ENCODE measurements around the gene CNTN1.
"Not testable (repeated sequence)": the region's sequence is repeated elsewhere in the genome, so short reads cannot be mapped to it uniquely, and the experiment has no call there.

The CNTN1 gene

DNA sequence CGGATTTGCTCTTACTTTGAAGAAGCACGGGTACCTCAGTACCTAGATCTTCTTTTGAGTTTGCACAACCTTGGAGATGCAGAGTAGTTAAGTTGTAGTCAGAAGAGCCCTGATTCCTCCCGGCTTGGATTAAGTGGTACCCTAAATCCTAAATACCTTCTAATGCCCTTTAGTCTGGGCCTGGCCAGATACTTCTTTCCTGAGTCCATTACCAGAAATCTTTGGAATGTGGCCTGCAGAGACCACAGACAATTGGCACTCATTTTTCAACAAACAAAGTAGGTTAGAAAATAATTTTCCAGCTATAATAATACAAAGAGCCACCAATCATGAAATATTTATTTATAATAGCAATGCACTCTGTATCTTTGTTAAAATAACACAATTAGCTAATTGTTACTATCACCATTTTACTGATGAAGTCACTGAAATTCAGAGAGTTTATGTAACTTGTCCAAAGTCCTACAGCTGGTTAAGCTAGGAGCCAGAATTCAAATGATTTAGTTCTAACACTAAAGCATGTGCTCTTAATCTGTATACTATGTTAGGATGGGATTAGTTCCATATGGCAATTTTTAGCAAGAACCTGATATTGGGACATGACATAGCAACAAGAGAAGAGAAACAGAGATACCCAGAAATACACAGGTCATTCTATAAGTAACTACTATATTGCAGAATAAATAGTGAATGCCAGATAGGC is 363.8 kb downstream of the CNTN1 start:
- no peak for DNase-seq

DNA sequence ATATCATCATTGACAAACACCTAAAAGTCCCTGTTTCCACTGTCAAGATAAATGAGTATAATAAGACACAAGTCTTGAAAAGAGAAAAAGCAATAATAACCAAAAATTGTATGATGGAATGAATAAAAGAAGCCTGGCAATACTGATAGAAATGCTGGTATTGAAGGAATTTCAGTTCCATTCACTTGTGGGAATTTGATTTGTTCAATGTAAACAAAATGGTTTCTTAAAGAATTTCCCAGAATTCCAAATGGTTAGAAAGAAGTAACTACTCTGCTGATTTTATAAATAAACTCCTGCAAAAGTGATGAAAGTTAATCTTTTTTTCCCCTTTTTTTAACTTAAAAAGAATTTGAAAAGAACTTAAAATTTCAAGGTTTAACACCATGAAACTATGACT is 366.0 kb downstream of the CNTN1 start:
- no peak for DNase-seq

DNA sequence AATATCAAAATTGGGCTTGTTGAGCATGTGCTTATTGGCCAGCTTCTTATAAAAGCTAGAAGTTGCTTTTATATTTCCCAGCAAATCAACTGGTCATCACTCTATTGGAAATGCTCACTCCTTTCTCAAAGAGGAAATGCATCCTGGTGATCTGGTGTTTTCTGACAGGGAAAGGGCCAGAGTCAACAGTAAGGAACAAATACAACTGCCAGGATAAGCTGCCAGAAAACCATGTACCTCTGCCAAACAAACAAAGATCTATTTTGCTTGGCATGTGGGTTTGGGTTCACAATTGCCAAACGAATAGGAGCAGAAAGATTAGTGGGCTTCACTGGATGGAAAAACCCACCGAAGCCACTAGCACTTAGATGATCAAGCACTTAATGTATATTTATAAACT is 369.0 kb downstream of the CNTN1 start:
- no peak for DNase-seq

DNA sequence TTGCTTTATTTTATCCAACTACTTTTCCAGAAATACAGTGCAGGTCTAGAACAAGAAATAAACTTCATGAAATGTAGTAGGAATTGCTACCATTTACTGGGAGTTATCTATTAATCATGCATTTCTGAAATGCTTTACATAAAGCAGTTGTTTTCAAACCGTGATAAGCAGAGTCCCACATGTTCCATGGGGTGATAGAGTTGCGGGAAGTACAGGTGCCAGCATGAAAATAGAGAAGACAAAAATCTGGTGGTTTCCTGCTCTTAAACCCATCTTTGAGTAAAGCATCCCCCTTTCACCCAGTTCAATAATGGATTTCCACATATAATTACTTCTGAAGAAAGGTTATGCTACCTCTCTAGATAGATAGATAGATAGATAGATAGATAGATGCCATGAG is 372.2 kb downstream of the CNTN1 start:
- DNase-seq: no peak

DNA sequence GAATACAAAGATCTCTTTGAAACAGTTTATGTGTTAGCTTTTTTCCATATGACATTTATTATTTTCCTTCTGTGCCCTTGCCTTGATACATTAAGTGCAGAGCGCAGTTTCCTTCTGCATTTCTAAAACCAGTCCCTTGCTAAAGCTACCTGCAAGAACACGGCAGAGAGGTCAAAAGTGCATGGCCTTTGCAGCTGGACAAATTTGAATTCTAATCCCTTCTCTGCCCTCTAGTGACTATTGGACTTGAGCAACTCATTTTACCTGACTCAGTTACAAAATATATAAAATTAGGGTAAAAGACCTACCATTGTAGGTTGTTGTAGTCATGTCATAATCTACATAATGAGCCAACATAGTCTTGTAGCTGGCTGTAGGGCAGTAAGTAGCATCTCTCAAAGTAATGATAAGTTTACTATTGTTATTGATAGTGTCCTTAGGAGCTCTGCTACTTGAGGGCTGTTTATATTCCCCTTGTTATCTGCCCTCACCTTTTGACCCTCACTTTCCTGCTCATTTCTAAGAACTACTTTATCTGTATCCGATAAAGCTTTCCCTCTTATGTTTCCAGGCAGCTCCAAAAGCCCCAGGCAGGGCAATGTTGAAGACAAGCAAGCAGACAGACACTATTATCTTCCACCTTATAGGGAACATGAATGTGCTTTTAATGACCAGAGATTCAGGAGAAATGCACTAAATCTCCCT is 375.9 kb downstream of the CNTN1 start:
- no peak for DNase-seq

DNA sequence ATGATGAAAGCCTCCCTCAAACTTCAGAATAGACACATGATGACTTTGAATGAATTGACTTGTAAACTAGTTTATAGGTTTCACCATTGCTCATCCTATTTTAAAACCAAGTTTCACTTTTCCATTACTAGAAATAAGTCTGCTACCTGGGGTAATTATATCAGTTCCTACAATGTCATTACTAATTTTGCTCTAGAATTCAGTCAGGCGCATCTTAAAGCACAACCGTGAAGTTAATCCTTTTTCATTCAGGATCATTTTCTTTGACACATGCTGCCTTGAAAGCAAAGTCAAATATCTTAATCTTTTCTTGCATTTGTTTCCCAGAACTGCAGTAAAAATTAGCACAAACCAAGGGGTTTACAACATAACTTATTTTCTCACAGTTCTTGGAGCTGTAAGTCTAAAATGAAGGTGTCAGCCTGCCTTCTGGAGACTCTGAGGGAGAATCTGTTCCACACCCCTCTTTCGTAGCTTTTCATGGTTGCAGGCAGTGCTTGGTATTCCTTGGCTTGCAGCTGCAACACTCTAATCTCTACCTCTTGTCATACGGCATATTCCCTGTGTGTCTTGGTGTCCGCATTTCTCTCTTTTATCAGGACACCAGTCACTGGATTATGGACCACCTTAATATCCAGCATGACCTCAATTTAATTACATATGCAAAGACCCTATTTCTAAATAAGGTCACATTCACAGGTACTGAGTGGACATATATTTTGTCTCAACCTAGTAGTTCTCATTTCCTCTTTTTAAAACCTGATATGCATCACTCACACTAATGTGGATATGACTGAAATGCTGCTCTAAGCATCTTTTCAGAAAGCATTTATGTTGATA is 381.6 kb downstream of the CNTN1 start:
- no peak for DNase-seq

DNA sequence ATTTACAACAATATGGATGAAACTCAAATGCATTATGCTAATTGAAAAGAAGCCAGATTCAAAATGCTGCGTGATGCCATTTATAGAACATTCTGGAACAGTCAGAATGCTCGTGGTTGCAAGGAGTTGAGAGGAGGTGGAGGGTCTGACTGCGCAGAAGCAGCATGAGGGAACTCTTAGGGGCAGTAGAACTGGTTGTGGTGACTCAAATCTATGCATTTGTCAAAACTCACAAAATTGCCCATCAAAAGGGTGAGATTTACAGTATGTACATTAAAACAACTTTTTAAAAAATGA is 382.2 kb downstream of the CNTN1 start:
- DNase-seq: no peak

DNA sequence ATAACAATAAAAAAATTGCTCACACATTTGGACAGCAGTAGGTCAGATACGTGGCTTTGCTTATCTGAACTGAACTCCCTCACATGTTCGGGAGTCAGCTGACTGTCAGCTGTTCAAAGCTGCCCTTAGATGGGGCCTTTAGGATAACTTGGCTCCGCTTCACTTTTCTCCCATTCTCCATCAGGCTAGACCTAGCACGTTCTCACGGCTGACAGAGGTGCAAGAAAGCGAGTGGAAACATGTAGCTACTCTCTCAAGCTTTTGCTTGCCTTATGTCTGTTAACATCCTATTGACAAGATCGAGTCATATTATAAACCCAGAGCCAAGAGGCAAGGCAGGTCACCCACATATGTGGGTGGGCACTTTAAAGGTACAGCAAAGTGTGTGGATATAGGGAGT is 383.9 kb downstream of the CNTN1 start:
- DNase-seq: no peak

DNA sequence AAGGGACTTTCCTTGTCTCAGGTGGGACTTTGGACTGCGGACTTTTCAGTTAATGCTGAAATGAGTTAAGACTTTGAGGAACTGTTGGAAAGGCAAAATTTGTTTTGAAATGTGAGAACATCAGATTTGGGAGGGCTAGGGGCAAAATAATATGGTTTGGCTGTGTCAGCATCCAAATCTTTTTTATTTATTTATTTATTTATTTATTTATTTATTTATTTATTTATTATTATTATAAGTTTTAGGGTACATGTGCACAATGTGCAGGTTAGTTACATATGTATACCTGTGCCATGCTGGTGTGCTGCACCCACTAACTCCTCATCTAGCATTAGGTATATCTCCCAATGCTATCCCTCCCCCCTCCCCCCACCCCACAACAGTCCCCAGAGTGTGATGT is 389.0 kb downstream of the CNTN1 start:
- not testable (repeated sequence) for DNase-seq

DNA sequence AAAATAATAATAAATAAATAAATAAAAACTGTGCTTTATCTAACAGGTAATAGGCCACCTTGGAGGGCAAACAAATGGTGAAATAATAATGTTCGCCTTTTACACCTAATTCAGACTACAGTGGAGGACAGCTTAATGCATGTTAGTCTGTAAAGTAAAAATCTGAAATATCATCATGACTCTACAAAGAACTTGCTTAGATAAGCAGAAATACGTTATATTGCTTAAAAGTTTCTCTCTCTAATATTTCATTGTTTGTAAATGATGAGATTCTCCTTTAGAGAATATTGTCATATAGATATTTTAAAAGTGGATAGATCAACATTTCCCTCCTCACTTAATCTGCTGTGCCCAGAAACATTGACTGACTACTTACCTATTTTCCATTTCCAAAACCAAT is 397.2 kb downstream of the CNTN1 start:
- no peak for DNase-seq

DNA sequence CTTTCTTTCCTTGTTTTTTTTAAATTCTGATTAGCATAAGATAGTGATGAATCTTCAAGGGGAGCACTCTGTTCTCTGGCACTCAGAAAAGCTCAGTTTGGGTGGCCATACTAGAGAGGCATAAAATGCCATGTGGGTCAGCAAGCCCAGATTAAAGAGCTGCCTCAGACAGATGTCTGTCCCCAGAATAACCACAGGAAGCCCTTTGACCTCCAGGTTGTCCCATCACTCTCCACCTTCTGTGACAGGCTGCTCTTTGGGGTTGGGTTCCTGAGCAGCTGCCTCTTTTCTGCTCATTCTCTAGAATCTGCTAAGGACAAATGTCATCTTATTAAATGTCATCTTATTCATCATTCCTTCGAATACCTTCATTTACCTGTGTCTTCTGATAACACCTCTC is 399.9 kb downstream of the CNTN1 start:
- DNase-seq: no peak

DNA sequence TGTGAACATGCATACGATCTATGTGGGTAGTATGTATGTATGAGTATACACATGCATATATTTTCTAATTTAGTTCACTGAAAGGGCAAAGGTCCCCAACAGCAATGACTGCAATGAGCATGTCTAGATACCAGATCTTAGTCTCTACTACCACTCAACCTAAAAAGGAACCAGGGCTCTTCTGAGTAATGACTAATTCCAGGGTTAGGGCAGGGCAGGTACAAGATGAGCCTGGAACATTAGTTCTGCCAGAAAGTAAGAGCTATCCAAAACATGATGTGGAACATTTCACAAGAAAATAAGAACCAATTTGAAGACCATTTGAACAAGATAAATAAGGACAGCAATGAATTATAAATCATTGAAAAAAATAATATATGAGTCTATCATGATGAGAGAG is 404.6 kb downstream of the CNTN1 start:
- DNase-seq: no peak

DNA sequence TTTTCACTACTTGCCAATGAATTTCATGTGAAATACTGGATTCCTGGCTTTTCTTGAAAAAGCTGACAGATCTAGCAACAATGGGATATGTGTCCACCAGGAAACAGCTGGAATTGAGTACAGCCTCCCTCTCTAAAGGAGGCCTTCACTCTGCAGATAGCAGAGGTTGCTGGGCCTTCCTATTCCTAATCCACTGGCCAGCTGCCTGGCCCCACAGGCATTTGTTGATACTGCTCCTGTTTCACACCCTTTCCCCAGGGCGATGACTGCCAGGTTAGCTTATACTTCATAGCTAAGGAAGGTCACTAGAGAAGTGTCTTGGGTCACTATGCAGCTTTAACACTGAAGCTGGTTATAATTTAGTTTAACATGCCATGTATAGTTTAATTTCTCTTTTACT is 408.3 kb downstream of the CNTN1 start:
- DNase-seq: no peak

DNA sequence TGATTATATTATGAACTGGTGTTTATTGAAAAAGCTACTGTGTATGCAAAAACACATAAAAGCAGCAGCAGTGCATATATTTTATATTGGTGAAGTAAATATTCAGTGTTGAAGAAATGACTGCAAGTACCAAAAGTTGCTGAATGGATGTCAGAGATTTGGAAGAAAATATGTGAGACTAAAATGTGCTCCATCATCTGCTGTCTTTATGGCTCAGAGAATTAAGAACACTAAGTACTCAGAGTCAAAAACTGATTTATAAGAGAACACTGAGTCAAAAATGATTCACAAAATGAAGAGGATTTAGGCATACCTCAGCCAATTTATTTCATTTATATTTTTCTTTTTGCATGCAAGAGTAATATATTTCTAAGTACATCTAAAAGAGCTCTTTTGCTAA is 409.6 kb downstream of the CNTN1 start:
- no peak for DNase-seq

DNA sequence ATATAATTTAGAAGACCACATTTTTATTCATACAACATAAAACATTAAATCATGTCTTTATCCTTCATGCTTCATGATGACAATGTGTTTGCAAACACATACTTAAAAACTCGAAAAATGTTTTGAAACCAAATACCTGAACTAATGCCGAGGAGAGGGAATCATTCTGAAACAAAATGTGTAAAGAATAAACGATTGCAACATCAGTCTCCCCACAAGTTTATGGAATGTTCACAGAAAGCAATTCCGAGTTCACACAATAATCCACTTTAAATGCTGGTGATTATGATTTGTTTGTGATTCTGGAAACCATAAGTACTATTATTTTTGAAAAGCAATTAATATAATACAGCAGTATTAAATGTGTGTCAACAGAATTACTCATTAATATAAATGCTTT is 411.4 kb downstream of the CNTN1 start:
- no peak for DNase-seq

DNA sequence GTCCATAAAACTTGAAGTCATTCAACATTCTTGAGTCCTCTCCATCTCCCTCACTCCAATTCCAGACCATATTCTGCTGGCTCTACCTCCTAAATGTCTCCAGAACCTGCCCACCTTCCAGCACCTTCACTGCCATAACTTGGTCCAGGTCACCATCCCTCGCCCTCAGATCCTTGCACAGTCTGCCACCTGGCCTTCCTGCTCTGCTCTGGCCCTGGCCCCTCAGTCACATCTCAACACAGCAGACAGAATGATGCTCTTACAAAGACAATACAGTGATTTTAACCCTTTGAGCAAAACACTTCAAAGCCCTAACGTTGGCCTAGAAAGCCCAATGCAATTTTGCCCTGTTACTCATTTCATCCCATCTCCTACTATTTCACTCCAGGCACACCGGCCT is 414.1 kb downstream of the CNTN1 start:
- no peak for DNase-seq

DNA sequence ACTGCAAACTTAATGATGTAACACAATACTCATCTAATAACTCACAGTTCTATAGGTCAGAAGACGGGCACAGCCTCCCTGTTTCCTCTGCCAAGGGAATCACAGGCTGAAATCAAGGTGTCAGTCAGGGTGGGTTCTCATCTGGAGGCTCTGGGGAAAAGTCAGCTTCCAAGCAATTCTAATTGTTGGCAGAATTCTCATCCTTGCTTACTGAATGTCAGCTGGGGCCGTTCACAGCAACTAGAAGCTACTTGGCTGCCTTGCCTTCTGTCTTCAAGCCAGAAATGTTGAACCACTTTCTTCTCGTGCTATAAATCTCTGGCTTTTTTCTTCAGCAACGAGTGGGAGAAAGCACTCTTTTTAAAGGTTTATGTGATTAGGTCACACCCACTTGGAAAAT is 415.8 kb downstream of the CNTN1 start:
- no peak for DNase-seq

DNA sequence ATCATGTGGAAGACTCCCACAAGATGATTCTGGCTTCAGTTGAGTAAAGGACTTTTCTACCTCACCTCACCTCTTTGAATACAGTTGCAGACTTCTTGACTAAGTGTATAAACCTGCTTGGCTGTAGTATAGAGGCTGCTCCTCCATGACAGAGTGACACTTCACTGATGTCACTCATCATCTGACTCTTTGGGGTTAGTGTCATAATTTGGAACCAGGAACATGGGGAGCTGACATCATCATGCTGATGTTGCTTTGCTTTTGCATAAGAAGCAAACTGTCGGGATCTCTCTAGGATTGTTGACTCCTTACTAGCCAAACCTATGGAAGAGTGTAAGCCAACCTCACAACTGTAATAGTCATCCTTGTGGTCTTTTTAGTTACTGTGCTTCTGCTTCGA is 420.7 kb downstream of the CNTN1 start:
- DNase-seq: no peak

DNA sequence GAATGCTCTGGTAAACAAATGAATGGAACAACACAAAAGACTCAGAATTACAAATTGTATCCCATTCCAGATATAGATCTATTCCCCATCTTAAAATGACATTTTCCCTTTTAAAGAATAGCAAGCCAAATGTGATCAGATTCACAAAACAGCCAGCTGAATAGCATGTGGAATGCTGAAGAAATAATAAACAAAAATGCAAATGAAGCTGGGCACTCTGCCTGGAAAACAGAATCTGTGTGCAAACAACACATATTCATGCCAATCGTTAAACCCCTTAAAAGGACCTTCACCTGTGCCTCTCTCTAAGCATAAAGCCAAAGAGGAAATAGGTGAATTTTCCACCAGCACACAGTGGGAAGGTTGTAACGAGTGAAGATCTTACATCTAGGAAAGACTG is 428.0 kb downstream of the CNTN1 start:
- no peak for DNase-seq

DNA sequence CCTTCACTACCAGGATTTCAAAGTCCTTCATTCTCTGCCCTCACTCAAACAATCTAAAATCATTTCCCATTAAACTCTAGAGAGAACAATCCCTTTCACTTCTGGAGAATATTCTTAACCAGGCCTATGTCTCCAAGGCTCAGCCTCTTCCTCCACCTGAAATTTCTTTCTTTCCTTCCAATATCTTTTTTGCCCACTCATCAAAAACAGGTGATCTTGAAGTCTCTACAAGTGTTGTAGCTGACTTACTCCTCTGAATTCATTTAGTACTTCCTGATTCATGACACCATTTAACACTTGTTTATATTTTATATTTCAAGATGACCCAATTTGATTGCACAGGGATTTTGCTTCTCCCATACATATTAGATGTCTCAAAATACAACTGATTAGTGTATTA is 429.1 kb downstream of the CNTN1 start:
- no peak for DNase-seq

Data from activated CD4-positive, CD25-positive, alpha-beta regulatory T cell treated with anti-CD3 and anti-CD28 coated beads, Interleukin-2, amount 50 U/mL, for 72 hours (primary cell).